ENCODE results near the gene RNF181. TPM values are rescaled to one million over a fixed set of nuclear protein-coding genes. Genes with fewer than 3 reads are reported as not detected.
"Not testable (repeated sequence)": the region's sequence is repeated elsewhere in the genome, so short reads cannot be mapped to it uniquely, and the experiment has no call there.

Gene RNF181
- polyA plus RNA-seq, 2 of the 4 experiments (the other 2 are of a cell fraction): 189 to 287 TPM

DNA sequence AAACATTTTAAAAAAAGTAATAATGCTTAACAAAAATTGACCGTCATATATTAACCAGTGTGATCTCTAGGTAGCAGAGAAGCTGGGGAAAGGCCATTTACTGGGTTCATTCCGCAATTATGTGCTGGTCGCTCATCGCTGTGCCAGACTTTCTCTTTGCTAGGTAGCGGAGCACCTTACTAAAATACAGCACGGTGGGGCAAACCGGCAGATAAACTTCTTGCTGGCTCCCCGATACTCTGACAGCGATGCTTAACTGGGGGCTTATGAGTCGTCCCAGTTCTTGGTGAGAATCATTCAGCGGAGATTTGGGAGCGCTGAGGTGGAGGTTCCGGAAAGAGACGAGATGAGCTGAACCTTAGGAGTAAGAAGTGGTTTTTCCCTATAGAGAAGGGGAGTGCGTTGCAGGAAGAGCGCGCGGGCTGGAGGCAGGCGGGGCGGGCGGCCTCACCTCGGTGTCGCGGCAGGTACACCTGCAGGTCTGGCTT is 15.7 kb downstream of the RNF181 start:
- FAIRE-seq (no peak), DNase-seq (ENCODE audit: low read depth in 1 of 2, low spot score in 1 of 2) (no peak), ATAC-seq (peak in 1 of 2 experiments; percentile 23; a peak in 3 of 6 replicates)
- ChIA-PET CTCF (interaction anchor here (0.6 to 3.8 kb wide), 3 partner anchors 26 to 190 kb away, joined by 3 to 13 read pairs (median 3); no protein-coding TSS in a partner anchor), POLR2A (interaction anchor here (1.0 to 3.0 kb wide), 11 partner anchors 8 to 191 kb away, joined by 3 to 23 read pairs (median 6); partner anchors contain the start of genes MAT2A, RNF181 and TMEM150A)
- peaks cover 12% of the 10 kb centered on the region; the same call in 2 of the 3 replicates for H3K4me1 ChIP-seq
- peak overlapping the region; percentile 61 for H3K4me3 ChIP-seq
- peak overlapping the region; percentile 72 to 92 for H3K27ac ChIP-seq
- H3K4me2 ChIP-seq: peak overlapping the region; percentile 91
- H3K9me3 ChIP-seq: no peaks in the 10 kb centered on the region
- 27% methylated on average over 24 of the region's 24 CpGs for WGBS (ENCODE audit: missing lambda C conversion rate)
- TF ChIP-seq SREBF2 (IDR thresholded peaks at IDR 0.05) (no peak), PHF8 (IDR thresholded peaks at IDR 0.05; ENCODE audit: borderline replicate concordance, low read depth) (peak; percentile 9; the same call in 1 of the 2 replicates), KDM5A (IDR thresholded peaks at IDR 0.05) (peak; percentile 51; the same call in 1 of the 2 replicates)
- TF ChIP-seq, protein P1, sequence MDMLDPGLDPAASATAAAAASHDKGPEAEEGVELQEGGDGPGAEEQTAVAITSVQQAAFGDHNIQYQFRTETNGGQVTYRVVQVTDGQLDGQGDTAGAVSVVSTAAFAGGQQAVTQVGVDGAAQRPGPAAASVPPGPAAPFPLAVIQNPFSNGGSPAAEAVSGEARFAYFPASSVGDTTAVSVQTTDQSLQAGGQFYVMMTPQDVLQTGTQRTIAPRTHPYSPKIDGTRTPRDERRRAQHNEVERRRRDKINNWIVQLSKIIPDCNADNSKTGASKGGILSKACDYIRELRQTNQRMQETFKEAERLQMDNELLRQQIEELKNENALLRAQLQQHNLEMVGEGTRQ (IDR thresholded peaks at IDR 0.05): no peak

DNA sequence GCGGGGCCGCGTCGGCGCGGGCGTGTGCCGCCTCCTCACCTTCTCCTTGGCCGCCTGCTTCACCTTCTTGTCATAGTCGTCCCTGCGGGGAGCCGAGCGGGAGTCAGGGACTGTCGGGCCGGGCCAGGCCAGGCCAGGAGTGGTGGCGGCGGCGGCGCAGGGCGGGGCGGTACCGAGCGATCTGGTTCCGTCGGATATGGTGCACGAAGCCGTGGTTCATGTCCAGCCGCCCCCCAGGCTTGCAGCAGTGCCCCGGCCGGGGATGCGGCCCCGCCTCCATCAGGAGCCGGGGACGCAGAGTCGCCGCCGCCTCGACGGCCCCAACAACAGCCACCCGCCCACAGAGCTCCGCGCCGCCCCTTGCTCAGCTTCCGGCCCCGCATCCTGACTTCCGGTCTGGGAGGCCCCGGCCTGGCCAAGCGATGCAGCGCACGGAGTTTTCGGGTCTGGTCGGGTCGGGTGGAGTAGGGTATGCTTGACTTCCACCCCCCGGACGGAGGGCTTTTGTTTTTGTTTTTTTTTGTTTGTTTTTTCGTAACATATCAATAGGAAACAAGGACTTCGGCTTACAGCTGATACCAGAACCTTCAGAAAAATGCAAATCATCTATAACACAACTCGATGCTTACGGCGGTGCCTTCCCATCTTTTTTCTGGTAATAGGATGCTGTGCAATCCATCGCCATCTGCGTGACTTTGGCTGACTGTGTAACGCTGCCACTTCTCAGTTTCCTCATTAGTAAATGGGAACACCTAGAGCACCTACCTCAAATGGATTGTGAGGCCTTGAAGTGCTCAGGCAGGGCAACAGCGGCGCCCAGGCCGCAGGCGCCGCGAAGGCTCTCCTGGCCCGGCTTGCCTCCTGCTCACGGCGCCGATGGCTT is 16.4 kb downstream of the RNF181 start, which contains the start of gene C2orf68:
TSS of gene C2orf68 (minus strand) at position 362 of the 883 bp plus-strand sequence. CDS start at position 280, 82 bp downstream.
- Histone ChIP-seq H3K4me3 (peak within 1 kb of the TSS; percentile 61), H3K9me3 (no peaks in the 10 kb centered on the region), H3K4me1 (peaks cover 14% of the 10 kb centered on the region; the same call in 2 of the 3 replicates), H3K27ac (peak within 1 kb of the TSS; percentile 72 to 92), H3K4me2 (peak within 1 kb of the TSS; percentile 91)
- ChIA-PET CTCF (interaction anchor here (0.6 to 3.8 kb wide), 3 partner anchors 25 to 191 kb away, joined by 3 to 13 read pairs (median 3); no protein-coding TSS in a partner anchor), POLR2A (interaction anchor here (1.0 to 3.0 kb wide), 10 partner anchors 9 to 192 kb away, joined by 3 to 23 read pairs (median 6); partner anchors contain the start of genes MAT2A, RNF181 and TMEM150A)
- TF ChIP-seq, protein P2, sequence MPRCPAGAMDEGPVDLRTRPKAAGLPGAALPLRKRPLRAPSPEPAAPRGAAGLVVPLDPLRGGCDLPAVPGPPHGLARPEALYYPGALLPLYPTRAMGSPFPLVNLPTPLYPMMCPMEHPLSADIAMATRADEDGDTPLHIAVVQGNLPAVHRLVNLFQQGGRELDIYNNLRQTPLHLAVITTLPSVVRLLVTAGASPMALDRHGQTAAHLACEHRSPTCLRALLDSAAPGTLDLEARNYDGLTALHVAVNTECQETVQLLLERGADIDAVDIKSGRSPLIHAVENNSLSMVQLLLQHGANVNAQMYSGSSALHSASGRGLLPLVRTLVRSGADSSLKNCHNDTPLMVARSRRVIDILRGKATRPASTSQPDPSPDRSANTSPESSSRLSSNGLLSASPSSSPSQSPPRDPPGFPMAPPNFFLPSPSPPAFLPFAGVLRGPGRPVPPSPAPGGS (IDR thresholded peaks at IDR 0.05): peak; percentile 49; the same call in 1 of the 3 replicates
- TF ChIP-seq POLR2A (IDR thresholded peaks at IDR 0.05; ENCODE audit: low read length) (peak; percentile 79), PHF8 (IDR thresholded peaks at IDR 0.05; ENCODE audit: borderline replicate concordance, low read depth) (peak; percentile 28), GATA3 (IDR thresholded peaks at IDR 0.05; ENCODE audit: borderline replicate concordance) (0 out of 2 replicates have a peak, but pooled peaks have one; percentile 25), JUN (IDR thresholded peaks at IDR 0.05) (peak; percentile 75 to 91; a peak in 4 of 5 replicates), NR3C1 (IDR thresholded peaks at IDR 0.05) (no peak), EP300 (IDR thresholded peaks at IDR 0.05) (peak in 1 of 2 experiments; percentile 19; a peak in 1 of 5 replicates), ZC3H11A (IDR thresholded peaks at IDR 0.05) (0 out of 2 replicates have a peak, but pooled peaks have one; percentile 9), RARB (CRISPR knock-in tag; IDR thresholded peaks at IDR 0.05) (no peak)
- TF ChIP-seq, protein P3, sequence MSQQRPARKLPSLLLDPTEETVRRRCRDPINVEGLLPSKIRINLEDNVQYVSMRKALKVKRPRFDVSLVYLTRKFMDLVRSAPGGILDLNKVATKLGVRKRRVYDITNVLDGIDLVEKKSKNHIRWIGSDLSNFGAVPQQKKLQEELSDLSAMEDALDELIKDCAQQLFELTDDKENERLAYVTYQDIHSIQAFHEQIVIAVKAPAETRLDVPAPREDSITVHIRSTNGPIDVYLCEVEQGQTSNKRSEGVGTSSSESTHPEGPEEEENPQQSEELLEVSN (IDR thresholded peaks at IDR 0.05; ENCODE audit: borderline replicate concordance, low read depth): peak; percentile 95
- TF ChIP-seq, protein P4, sequence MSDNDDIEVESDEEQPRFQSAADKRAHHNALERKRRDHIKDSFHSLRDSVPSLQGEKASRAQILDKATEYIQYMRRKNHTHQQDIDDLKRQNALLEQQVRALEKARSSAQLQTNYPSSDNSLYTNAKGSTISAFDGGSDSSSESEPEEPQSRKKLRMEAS (IDR thresholded peaks at IDR 0.05): peak; percentile 94
- FAIRE-seq (no peak), ATAC-seq (peak; percentile 90 to 91), DNase-seq (ENCODE audit: low read depth in 1 of 2, low spot score in 1 of 2) (peak; percentile 94 to 95)
- 17% methylated on average over 47 of the region's 73 CpGs for WGBS (ENCODE audit: missing lambda C conversion rate)

- H3K27ac ChIP-seq: no peak overlapping the region
- H3K4me3 ChIP-seq: no peak overlapping the region
- WGBS (ENCODE audit: missing lambda C conversion rate): 86% methylated on average over 10 of the region's 10 CpGs
- DNase-seq (ENCODE audit: low read depth in 1 of 2, low spot score in 1 of 2) (no peak), ATAC-seq (no peak), FAIRE-seq (no peak)
- peaks cover 25% of the 10 kb centered on the region for H3K4me1 ChIP-seq
- no peaks in the 10 kb centered on the region for H3K9me3 ChIP-seq
- POLR2A ChIA-PET: interaction anchor here (3.0 kb wide), 1 partner anchor 11 kb away, joined by 20 read pairs; the partner anchor contains the start of gene TMEM150A
- TF ChIP-seq, protein P1 (IDR thresholded peaks at IDR 0.05): no peak
- TF ChIP-seq RCOR1 (IDR thresholded peaks at IDR 0.05; ENCODE audit: low read depth, low read length): no peak
- H3K4me2 ChIP-seq: no peak overlapping the region
- CTCF ChIA-PET: interaction anchor here (0.7 to 15.7 kb wide), 5 partner anchors 8 to 193 kb away, joined by 3 to 229 read pairs (median 3); no protein-coding TSS in a partner anchor
Measured at GRCh38 chr2:85613717-85614515, 18.4 kb downstream of the RNF181 start.

DNA sequence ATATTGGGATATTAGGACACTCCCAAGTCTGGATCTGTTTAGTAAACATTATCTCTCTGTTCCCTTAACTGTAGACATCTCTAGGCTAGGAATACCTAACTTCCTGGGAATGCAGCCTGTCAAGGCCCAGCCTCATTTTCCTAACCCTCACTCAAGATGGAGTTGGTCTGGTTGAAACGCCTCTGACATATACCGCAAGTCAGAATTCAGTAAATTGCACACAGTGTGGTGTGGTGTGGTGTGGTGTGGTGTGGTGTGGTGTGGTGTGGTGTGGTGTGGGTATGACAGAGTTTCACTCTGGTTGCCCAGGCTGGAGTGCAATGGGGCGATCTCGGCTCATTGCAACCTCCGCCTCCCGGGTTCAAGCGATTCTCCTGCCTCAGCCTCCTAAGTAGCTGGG is 19.2 kb downstream of the RNF181 start:
- POLR2A ChIA-PET; H3K4me3 ChIP-seq; H3K9me3 ChIP-seq; FAIRE-seq; ATAC-seq; DNase-seq (ENCODE audit: low read depth in 1 of 2, low spot score in 1 of 2); H3K4me2 ChIP-seq; H3K27ac ChIP-seq: not testable (repeated sequence)
- CTCF ChIA-PET: interaction anchor here (1.0 to 15.7 kb wide), 5 partner anchors 10 to 194 kb away, joined by 3 to 229 read pairs (median 3); no protein-coding TSS in a partner anchor
- peaks cover 25% of the 10 kb centered on the region for H3K4me1 ChIP-seq
- 93% methylated on average over 7 of the region's 7 CpGs for WGBS (ENCODE audit: missing lambda C conversion rate)
